Trophoblast cell (in vitro differentiated cells and primary cell): ENCODE measurements around the gene GAB2.

Experiments used
- DNase-seq, 2 donors: peaks; one replicate each; pipeline ENCODE4 v3.0.0-alpha.2; 2016
- H2AFZ ChIP-seq: 2 replicates; pipeline ENCODE4 v1.6.1; 2013; ENCODE audit warnings: low read length, moderate library complexity, mild to moderate bottlenecking; ENCODE audit not compliant: insufficient read depth, poor library complexity
- H2AK5ac ChIP-seq: 2 replicates; pipeline ENCODE4 v1.6.1; 2013; ENCODE audit warnings: mild to moderate bottlenecking, low read length
- H2BK120ac ChIP-seq: 2 replicates; pipeline ENCODE4 v1.6.1; 2013; ENCODE audit warnings: low read length, mild to moderate bottlenecking, moderate library complexity; ENCODE audit not compliant: insufficient read depth, poor library complexity
- H2BK12ac ChIP-seq: 2 replicates; pipeline ENCODE4 v1.6.1; 2013; ENCODE audit warnings: mild to moderate bottlenecking, low read length, moderate library complexity
- H2BK5ac ChIP-seq: 2 replicates; pipeline ENCODE4 v1.6.1; 2013; ENCODE audit warnings: low read length, low read depth, moderate library complexity, mild to moderate bottlenecking; ENCODE audit not compliant: poor library complexity
- H3K14ac ChIP-seq: 2 replicates; pipeline ENCODE4 v1.6.1; 2013; ENCODE audit warnings: mild to moderate bottlenecking, low read length
- H3K18ac ChIP-seq: 2 replicates; pipeline ENCODE4 v1.6.1; 2013; ENCODE audit warnings: mild to moderate bottlenecking, low read length
- H3K23ac ChIP-seq: 2 replicates; pipeline ENCODE4 v1.6.1; 2013; ENCODE audit warnings: low read length
- H3K27ac ChIP-seq: 2 replicates; pipeline ENCODE4 v1.5.1; 2013; ENCODE audit warnings: low read depth, mild to moderate bottlenecking, inconsistent platforms, low read length, moderate library complexity
- H3K27me3 ChIP-seq: 2 replicates; pipeline ENCODE4 v1.6.1; 2013; ENCODE audit warnings: inconsistent platforms, mild to moderate bottlenecking, low read length, moderate library complexity; ENCODE audit not compliant: insufficient read depth
- H3K36me3 ChIP-seq, 2 experiments: 1 replicate in 1 of 2; 2 replicates in 1 of 2; pipeline ENCODE4 v1.6.1; 2013; ENCODE audit warnings: low read length in 2 of 2, mild to moderate bottlenecking in 2 of 2, moderate library complexity in 1 of 2; ENCODE audit not compliant: insufficient read depth in 2 of 2, control insufficient read depth in 1 of 2
- H3K4ac ChIP-seq: 2 replicates; pipeline ENCODE4 v1.6.1; 2013; ENCODE audit warnings: low read depth, mild to moderate bottlenecking, low read length, moderate library complexity
- H3K4me1 ChIP-seq, 2 experiments: 1 replicate in 1 of 2; 2 replicates in 1 of 2; pipeline ENCODE4 v1.6.1; 2013; ENCODE audit warnings: low read length in 2 of 2, mild to moderate bottlenecking in 2 of 2, moderate library complexity in 1 of 2; ENCODE audit not compliant: insufficient read depth in 2 of 2, control insufficient read depth in 1 of 2
- H3K4me2 ChIP-seq: 2 replicates; pipeline ENCODE4 v1.6.1; 2013; ENCODE audit warnings: inconsistent platforms, mild to moderate bottlenecking, low read length, moderate library complexity
- H3K4me3 ChIP-seq: 2 replicates; pipeline ENCODE4 v1.5.1; 2013; ENCODE audit warnings: mild to moderate bottlenecking, low read depth, low read length, inconsistent platforms
- H3K79me1 ChIP-seq: one replicate; pipeline ENCODE4 v1.6.1; 2013; ENCODE audit warnings: low read length
- H3K79me2 ChIP-seq: 2 replicates; pipeline ENCODE4 v1.6.1; 2013; ENCODE audit warnings: low read length, mild to moderate bottlenecking; ENCODE audit not compliant: control insufficient read depth, insufficient read depth, poor library complexity
- H3K9ac ChIP-seq: 2 replicates; pipeline ENCODE4 v1.6.1; 2013; ENCODE audit warnings: mild to moderate bottlenecking, low read length
- H3K9me3 ChIP-seq: 2 replicates; pipeline ENCODE4 v1.6.1; 2013; ENCODE audit warnings: low read depth, mild to moderate bottlenecking, control low read depth, inconsistent platforms, low read length; ENCODE audit not compliant: insufficient read depth
- H4K12ac ChIP-seq: 2 replicates; pipeline ENCODE4 v1.6.1; 2013; ENCODE audit warnings: low read depth, mild to moderate bottlenecking, low read length, moderate library complexity
- H4K8ac ChIP-seq: 2 replicates; pipeline ENCODE4 v1.6.1; 2013; ENCODE audit warnings: low read depth, mild to moderate bottlenecking, low read length, moderate library complexity
- H4K91ac ChIP-seq: one replicate; pipeline ENCODE4 v1.6.1; 2013; ENCODE audit warnings: low read depth, mild to moderate bottlenecking, low read length, moderate library complexity
- WGBS: extraction: QIAGEN DNeasy Blood & Tissue Kit; methylation state at CpG from one replicate; pipeline ENCODE4 v1.1.7; 2013; ENCODE audit warnings: missing lambda C conversion rate; ENCODE audit not compliant: insufficient read length, insufficient coverage; ENCODE audit errors: extremely low coverage; 5-methylcytosine and 5-hydroxymethylcytosine counted together

GAB2 gene

DNA sequence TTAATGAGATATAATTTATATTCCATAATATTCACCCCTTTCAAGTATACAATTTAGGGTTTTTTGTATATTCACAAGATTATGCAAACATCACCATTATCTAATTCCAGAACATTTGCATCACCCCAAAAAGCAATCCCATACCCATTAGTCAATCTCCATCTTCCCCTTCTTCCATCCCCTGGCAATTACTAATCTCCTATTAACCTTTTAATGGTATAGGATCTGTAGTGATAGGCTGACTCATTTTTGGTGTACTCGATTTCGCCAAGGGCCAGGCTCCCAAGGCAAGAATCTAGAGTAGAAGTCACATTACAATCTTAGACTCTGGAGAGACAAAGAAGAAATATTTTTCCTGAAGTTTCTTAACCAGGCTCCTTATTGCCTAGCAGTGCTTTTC is 113.4 kb downstream of the GAB2 start:
- H2BK12ac ChIP-seq = no peak overlapping the region
- H3K14ac ChIP-seq = no peak overlapping the region
- no peak overlapping the region for H3K27ac ChIP-seq
- H4K12ac ChIP-seq = no peak overlapping the region
- H3K4me2 ChIP-seq = no peak overlapping the region
- H3K79me1 ChIP-seq = peaks cover 2% of the 10 kb centered on the region
- H3K9me3 ChIP-seq = no peaks in the 10 kb centered on the region
- no peaks in the 10 kb centered on the region for H3K36me3 ChIP-seq
- no peak overlapping the region for H4K91ac ChIP-seq
- H3K9ac ChIP-seq = no peak overlapping the region
- no peaks in the 10 kb centered on the region for H3K79me2 ChIP-seq
- no peak overlapping the region for H2AFZ ChIP-seq
- no peak overlapping the region for H2BK5ac ChIP-seq
- H3K4ac ChIP-seq = no peak overlapping the region
- peaks cover 0 to 1% of the 10 kb centered on the region in 2 experiments for H3K4me1 ChIP-seq
- H3K18ac ChIP-seq = no peak overlapping the region
- no peaks in the 10 kb centered on the region for H3K27me3 ChIP-seq
- no peak overlapping the region for H3K23ac ChIP-seq
- no peak overlapping the region for H2BK120ac ChIP-seq
- peak in 1 of 2 donors; percentile 38 for DNase-seq
- no peak overlapping the region for H3K4me3 ChIP-seq
- no peak overlapping the region for H2AK5ac ChIP-seq
- H4K8ac ChIP-seq = no peak overlapping the region
- WGBS = no CpG with 5 or more reads among the region's 2 CpGs

DNA sequence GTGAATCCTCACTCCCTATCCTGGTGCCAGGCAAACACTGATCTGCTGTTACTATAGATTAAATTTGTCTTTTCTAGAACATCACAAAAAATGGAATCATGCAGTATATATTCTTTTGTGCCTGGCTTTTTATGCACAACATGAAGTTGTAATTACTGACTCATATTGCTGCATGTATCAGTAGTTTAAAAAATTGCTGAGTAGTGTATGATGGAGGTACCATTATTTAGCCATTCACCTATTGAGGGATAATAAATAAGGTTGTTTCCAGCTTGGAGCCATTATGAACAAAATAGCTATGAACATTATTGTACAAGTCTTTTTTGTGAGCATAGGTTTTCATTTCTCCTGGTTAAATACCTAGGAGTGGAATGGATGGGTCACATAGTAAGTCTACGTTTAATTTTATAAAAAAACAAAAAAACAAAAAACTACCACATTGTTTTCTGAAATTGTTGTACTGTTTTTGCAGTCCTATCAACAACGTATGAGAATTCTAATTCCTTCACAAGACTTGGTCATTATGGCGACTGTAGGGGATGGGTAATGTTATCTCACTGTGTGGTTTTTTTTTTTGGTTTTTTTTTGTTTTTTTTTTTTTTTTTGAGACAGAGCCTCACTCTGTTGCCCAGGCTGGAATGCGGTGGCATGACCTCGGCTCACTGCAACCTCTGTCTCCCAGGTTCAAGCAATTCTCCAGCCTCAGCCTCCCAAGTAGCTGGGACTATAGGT is 117.3 kb downstream of the GAB2 start:
- H3K27ac ChIP-seq = no peak overlapping the region
- H3K4me3 ChIP-seq = no peak overlapping the region
- no peak overlapping the region for H2AK5ac ChIP-seq
- H2BK5ac ChIP-seq = no peak overlapping the region
- no peak overlapping the region for H4K91ac ChIP-seq
- H2BK12ac ChIP-seq = no peak overlapping the region
- H3K4ac ChIP-seq = no peak overlapping the region
- no peaks in the 10 kb centered on the region for H3K36me3 ChIP-seq
- H3K27me3 ChIP-seq = no peaks in the 10 kb centered on the region
- H3K79me2 ChIP-seq = peaks cover 2% of the 10 kb centered on the region
- no peak overlapping the region for H2BK120ac ChIP-seq
- H3K9me3 ChIP-seq = no peaks in the 10 kb centered on the region
- peaks cover 2% of the 10 kb centered on the region for H3K79me1 ChIP-seq
- no peak for DNase-seq
- no peak overlapping the region for H3K18ac ChIP-seq
- H3K4me2 ChIP-seq = no peak overlapping the region
- no peak overlapping the region for H3K9ac ChIP-seq
- H3K4me1 ChIP-seq = peaks cover 2 to 8% of the 10 kb centered on the region in 2 experiments
- no peak overlapping the region for H3K23ac ChIP-seq
- WGBS = no CpG with 5 or more reads among the region's 5 CpGs
- H3K14ac ChIP-seq = no peak overlapping the region
- H4K8ac ChIP-seq = no peak overlapping the region
- H4K12ac ChIP-seq = no peak overlapping the region
- no peak overlapping the region for H2AFZ ChIP-seq

DNA sequence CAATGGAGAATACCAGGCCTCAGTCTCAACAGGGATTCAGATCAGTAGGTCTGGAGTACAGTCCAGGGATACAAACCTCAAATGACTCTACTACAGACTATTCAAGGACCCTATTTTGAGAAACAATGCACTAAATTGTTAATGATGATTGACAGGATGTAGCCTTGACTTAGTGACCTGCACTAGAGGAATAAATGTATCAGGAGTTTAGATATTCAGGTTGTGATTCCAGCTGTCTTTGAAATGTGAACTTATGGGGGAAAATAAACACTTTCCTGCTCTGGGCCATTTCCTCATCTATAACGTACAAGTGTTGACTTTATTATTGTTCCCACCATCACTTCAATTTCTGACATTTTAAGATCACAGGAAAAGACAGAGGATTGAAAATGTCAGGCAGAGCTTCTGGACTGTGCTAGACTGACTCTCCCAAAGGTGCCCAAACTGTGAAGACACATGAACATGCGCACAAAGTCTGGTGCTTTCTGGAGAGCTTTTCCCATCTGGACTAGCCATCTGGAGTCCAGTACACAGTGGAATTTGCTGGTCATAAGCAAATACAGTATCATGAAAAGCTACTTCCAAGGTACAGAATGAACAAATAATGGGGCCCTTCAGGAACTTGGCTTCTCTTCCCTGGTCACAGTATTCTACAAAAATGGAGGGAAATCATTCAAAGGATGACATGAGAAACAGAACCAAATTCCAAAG is 118.5 kb downstream of the GAB2 start:
- WGBS = no CpG with 5 or more reads among the region's 2 CpGs
- Histone ChIP-seq H2AK5ac (no peak overlapping the region), H3K14ac (no peak overlapping the region)

DNA sequence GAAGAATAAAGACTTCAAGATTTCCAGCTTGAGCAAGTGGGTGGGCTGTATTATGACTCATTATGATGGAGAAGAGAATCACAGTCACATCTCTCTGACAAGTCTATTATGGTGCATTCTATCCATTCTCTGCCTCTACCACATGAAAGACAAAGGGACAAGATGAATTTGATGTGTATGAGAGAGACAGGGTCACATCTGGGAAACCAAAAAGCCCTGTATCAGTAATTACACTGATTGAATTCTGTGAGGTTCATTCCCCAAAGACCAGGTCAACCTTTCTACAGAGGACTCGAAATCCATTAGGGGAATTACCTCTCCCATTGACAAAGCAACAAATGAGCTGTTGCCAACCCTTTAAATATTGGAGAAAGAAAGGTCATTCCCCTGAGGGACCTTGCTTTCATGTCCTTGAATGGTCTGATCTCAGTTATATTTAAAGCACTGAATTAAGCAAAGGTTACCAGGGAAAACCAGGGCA is 119.3 kb downstream of the GAB2 start:
- Histone ChIP-seq H3K9ac (no peak overlapping the region), H3K23ac (no peak overlapping the region), H4K8ac (no peak overlapping the region), H4K12ac (no peak overlapping the region), H3K18ac (no peak overlapping the region), H2BK120ac (no peak overlapping the region), H2AFZ (no peak overlapping the region), H3K27ac (no peak overlapping the region), H3K4ac (peak overlapping the region; percentile 25), H2BK5ac (no peak overlapping the region), H2BK12ac (no peak overlapping the region), H3K14ac (no peak overlapping the region), H3K79me2 (peaks cover 2% of the 10 kb centered on the region), H3K27me3 (no peaks in the 10 kb centered on the region), H3K4me2 (no peak overlapping the region), H3K4me3 (no peak overlapping the region), H3K79me1 (no peaks in the 10 kb centered on the region), H3K36me3 (no peaks in the 10 kb centered on the region), H4K91ac (no peak overlapping the region), H3K9me3 (no peaks in the 10 kb centered on the region), H3K4me1 (peaks cover 2 to 8% of the 10 kb centered on the region in 2 experiments), H2AK5ac (no peak overlapping the region)
- no CpG with 5 or more reads among the region's 1 CpG for WGBS
- DNase-seq = no peak

More for the DNA sequence above, 118.5 kb downstream of the GAB2 start:
- Histone ChIP-seq H3K36me3 (no peaks in the 10 kb centered on the region), H3K4me3 (no peak overlapping the region), H3K9me3 (no peaks in the 10 kb centered on the region), H3K4ac (no peak overlapping the region), H3K18ac (no peak overlapping the region), H3K27ac (no peak overlapping the region), H3K23ac (no peak overlapping the region), H3K4me2 (no peak overlapping the region), H4K12ac (no peak overlapping the region), H3K79me2 (peaks cover 2% of the 10 kb centered on the region), H2BK5ac (no peak overlapping the region), H2AFZ (no peak overlapping the region), H3K4me1 (peaks cover 2 to 8% of the 10 kb centered on the region in 2 experiments), H4K91ac (no peak overlapping the region), H2BK12ac (no peak overlapping the region), H3K27me3 (no peaks in the 10 kb centered on the region), H2BK120ac (no peak overlapping the region), H4K8ac (no peak overlapping the region), H3K9ac (no peak overlapping the region), H3K79me1 (no peaks in the 10 kb centered on the region)
- no peak for DNase-seq
